ENCODE data around the gene TRABD. TPM values are rescaled to one million over a fixed set of nuclear protein-coding genes. Genes with fewer than 3 reads are reported as not detected.

TRABD gene
- total RNA-seq, 1 experiment from 2014 or later = 50.9 TPM

- DNase-seq (ENCODE audit: low read depth) = no peak
Observed at GRCh38 chr22:50184902-50185374, 775 bp upstream of the TRABD start.

GRCh38 chr22:50186181-50186714 is 535 bp downstream of the TRABD start:
- no peak for DNase-seq (ENCODE audit: low read depth)

- DNase-seq (ENCODE audit: low read depth) = no peak
Observed at GRCh38 chr22:50186761-50187523, 1.2 kb downstream of the TRABD start.

- no peak for DNase-seq (ENCODE audit: low read depth)
Observed at GRCh38 chr22:50188356-50188755, 2.6 kb downstream of the TRABD start.

- no peak for DNase-seq (ENCODE audit: low read depth)
Observed at GRCh38 chr22:50189184-50189848, 3.6 kb downstream of the TRABD start.

GRCh38 chr22:50189849-50190181 is 4.1 kb downstream of the TRABD start:
- DNase-seq (ENCODE audit: low read depth) = no peak

GRCh38 chr22:50190182-50190940 is 4.6 kb downstream of the TRABD start:
- DNase-seq (ENCODE audit: low read depth) = peak; percentile 68

GRCh38 chr22:50190941-50191741 is 5.4 kb downstream of the TRABD start:
- DNase-seq (ENCODE audit: low read depth) = no peak

GRCh38 chr22:50192436-50193204 is 6.9 kb downstream of the TRABD start:
- no peak for DNase-seq (ENCODE audit: low read depth)

GRCh38 chr22:50193621-50194020 is 7.9 kb downstream of the TRABD start:
- no peak for DNase-seq (ENCODE audit: low read depth)

GRCh38 chr22:50194037-50194805 is 8.5 kb downstream of the TRABD start:
- DNase-seq (ENCODE audit: low read depth) = no peak

- DNase-seq (ENCODE audit: low read depth) = no peak
Observed at GRCh38 chr22:50196256-50196655, 10.5 kb downstream of the TRABD start.

- no peak for DNase-seq (ENCODE audit: low read depth)
Observed at GRCh38 chr22:50197000-50197800, 11.5 kb downstream of the TRABD start.

GRCh38 chr22:50197856-50198623 is 12.3 kb downstream of the TRABD start:
- no peak for DNase-seq (ENCODE audit: low read depth)

GRCh38 chr22:50198624-50199017 is 12.9 kb downstream of the TRABD start:
- no peak for DNase-seq (ENCODE audit: low read depth)

- no peak for DNase-seq (ENCODE audit: low read depth)
Observed at GRCh38 chr22:50199251-50199721, 13.6 kb downstream of the TRABD start.

GRCh38 chr22:50199829-50200460 is 14.2 kb downstream of the TRABD start:
- DNase-seq (ENCODE audit: low read depth) = no peak

All from HT1080 (cell line).